HG02870 (cell line): ENCODE measurements around the gene ANKHD1.

Experiments used
- ATAC-seq: cut with Tn5 transposase; IDR thresholded peaks from one replicate; pipeline ENCODE4 v1.9.1; 2021; ENCODE audit warnings: mild to moderate bottlenecking, moderate library complexity; ENCODE audit not compliant: unreplicated experiment

ANKHD1 gene

GRCh38 chr5:140367256-140368013 lies 34.2 kb upstream of the ANKHD1 start:
- no peak for ATAC-seq

DNA sequence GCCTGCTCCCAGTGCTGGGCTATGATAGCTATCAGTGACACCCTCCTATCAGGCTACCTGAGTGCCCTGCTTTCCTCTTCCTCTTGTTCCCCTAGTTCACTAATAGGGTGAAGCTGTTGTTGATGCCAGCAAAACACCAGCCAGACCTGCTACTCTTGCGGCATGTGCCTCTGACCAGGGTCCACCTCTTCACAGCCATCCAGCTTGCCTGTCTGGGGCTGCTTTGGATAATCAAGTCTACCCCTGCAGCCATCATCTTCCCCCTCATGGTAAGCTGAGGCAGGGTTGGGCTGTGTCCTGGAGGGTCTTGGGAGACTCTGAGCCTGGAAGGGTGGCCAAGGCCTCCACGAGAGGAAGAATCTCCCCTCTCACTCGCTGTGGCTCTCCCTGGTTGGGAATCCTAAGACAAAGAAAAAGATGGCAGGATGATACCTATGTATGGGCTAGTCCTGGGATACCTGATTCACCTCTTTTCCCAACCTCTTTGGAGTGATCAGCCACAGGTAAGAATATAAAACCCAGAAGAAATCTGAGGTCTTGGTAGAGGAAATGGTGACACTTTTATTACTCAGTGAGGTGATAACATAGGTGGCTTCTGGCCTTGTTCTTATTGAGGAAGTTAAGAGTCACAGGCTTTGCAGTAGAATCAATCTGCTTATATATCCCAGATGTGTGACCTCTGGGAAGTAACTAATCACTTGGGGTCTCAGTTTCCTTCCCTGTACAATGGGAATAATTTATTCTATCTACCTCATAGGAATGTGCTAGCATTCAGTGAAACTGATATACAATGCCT lies 30.1 kb upstream of the ANKHD1 start:
- ATAC-seq = no peak

DNA sequence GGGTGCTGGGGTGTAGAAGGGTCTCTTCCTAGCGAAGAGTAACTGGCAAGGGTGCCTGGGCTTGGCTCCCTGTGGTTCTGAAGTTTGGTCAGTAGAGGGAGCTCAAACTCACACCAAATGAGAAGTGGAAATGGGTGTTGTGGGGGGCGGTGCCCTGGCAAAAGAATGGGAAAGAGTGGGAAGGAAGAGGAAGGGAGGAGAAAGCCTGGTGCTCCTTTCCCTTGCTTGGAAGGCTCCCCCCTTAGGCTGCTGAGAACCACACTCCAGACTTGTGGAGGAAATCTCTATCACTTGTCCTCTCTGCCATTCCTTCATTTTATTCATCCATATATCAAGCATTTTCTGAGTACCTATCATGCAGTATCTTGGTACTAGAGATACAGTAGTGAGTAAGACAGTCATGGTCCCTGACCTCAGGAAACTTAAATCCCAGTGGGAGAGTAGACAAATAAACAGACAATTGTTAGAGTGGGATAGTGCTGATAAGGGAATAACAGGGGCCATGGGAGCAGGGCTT lies 28.6 kb upstream of the ANKHD1 start:
- no peak for ATAC-seq

DNA sequence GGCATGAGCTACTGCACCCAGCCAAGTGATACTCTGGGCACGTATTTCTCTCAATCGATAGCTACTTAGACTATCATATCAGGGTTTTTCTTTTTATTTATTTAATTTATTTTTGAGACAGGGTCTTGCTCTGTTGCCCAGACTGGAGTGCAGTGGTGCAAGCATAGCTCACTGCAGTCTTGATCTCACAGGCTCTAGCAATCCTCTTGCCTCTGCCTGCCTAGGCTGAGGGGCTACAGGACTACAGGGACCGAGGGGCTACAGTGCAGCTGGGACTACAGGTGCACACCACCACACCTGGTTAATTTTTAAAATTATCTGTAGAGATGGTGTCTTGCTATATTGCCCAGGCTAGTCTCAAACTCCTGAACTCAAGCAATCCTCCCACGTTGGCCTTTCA lies 20.3 kb upstream of the ANKHD1 start:
- no peak for ATAC-seq

- ATAC-seq = no peak
Measured at GRCh38 chr5:140381972-140382371, 19.7 kb upstream of the ANKHD1 start.

DNA sequence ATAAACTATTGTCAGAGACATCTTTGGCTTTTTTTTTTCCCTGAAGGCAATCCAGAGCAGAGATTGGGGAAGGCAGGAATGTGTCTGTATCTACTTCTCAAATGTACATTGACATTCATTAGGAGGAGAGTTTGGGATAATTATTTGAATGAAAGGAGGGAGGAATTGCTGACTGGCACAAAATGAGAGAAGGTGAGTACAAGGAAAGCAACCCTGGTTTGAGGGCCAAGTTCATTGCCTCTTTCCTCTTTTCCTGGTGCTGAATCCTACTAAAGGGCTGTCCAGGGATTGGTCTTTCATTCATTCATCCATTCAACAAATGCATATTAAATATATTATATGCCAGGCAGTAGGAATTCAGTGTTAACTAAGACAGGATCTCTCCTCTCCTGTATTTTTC lies 18.8 kb upstream of the ANKHD1 start:
- no peak for ATAC-seq

- no peak for ATAC-seq
Measured at GRCh38 chr5:140383300-140383699, 18.3 kb upstream of the ANKHD1 start.

GRCh38 chr5:140388052-140388451 lies 13.6 kb upstream of the ANKHD1 start:
- no peak for ATAC-seq

GRCh38 chr5:140391312-140391711 lies 10.3 kb upstream of the ANKHD1 start:
- ATAC-seq = no peak

- no peak for ATAC-seq
Measured at GRCh38 chr5:140391732-140392131, 9.9 kb upstream of the ANKHD1 start.

GRCh38 chr5:140393738-140394137 lies 7.9 kb upstream of the ANKHD1 start:
- ATAC-seq = no peak

GRCh38 chr5:140398379-140398811 lies 3.2 kb upstream of the ANKHD1 start:
- no peak for ATAC-seq

- ATAC-seq = peak; percentile 1
Measured at GRCh38 chr5:140399979-140400729, 1.5 kb upstream of the ANKHD1 start.

- ATAC-seq = peak; percentile 65
Measured at GRCh38 chr5:140400730-140401361, 787 bp upstream of the ANKHD1 start.

- no peak for ATAC-seq
Measured at GRCh38 chr5:140402258-140403074, 833 bp downstream of the ANKHD1 start.

DNA sequence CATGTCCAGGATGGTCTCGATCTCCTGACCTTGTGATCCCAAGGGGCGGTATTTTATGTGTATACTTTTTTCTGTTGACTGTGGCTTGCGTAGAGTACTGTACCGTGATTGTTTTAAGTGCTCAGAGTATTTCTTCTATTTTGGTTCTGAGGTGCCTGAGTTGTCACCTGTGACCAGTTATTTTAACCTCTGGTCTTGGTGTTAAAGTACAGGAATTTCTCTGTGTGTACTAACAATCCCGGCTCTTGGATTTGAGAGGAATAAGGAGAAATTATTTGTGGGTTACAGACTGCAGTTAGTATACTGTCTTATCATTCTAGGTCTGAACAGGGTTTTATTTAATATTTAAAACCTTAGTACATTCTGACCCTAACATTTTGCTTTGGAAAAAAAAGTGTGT lies 2.0 kb downstream of the ANKHD1 start:
- ATAC-seq = no peak

- no peak for ATAC-seq
Measured at GRCh38 chr5:140408750-140409241, 7.2 kb downstream of the ANKHD1 start.

DNA sequence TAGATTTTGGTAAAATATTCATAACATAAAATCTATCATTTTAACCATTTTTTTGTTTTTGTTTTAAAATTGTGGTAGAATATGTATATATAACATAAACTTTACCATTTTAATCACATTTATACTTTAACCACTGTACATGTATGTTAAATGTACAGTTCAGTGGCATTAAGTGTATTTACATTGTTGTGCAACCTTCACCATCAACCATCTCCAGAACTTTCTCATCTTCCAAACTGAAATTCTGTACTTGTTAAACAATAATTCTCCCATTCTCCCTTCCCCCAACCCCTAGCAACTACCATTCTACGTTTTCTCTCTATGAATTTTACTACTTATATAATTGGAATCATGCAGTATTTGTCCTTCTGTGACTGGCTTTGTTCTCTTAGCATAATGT lies 11.6 kb downstream of the ANKHD1 start:
- no peak for ATAC-seq

GRCh38 chr5:140417235-140417634 lies 15.6 kb downstream of the ANKHD1 start:
- ATAC-seq = no peak
